Lower lobe of right lung (tissue), 2 donors: ENCODE data around the gene TGFB1. TPM values are rescaled to one million over a fixed set of nuclear protein-coding genes. Genes with fewer than 3 reads are reported as not detected.
"Not testable (repeated sequence)": the region's sequence is repeated elsewhere in the genome, so short reads cannot be mapped to it uniquely, and the experiment has no call there.

Experiments
- ATAC-seq, 2 donors: fragments of 200-7000 bp; cut with Tn5 transposase; one replicate each; pipeline ENCODE4 v1.9.1; 2020 to 2022; ENCODE audit warnings: mild to moderate bottlenecking in 2 of 2, moderate library complexity in 2 of 2
- DNase-seq: peaks from one replicate; pipeline ENCODE4 v3.0.0-alpha.2; 2020
- H3K27ac ChIP-seq: fragments of 200-600 bp; one replicate; pipeline ENCODE4 v1.8.0; 2022
- H3K27me3 ChIP-seq: fragments of 200-600 bp; one replicate; pipeline ENCODE4 v1.8.0; 2022; ENCODE audit warnings: low read depth
- H3K36me3 ChIP-seq: fragments of 200-600 bp; one replicate; pipeline ENCODE4 v1.8.0; 2022; ENCODE audit warnings: mild to moderate bottlenecking
- H3K4me1 ChIP-seq: fragments of 200-600 bp; one replicate; pipeline ENCODE4 v1.8.0; 2022
- H3K4me3 ChIP-seq: fragments of 200-600 bp; one replicate; pipeline ENCODE4 v1.8.0; 2022; ENCODE audit warnings: mild to moderate bottlenecking
- H3K9me3 ChIP-seq: fragments of 200-600 bp; one replicate; pipeline ENCODE4 v1.8.0; 2022
- intact Hi-C: fragments of 100-400 bp; cut with DNase I; formaldehyde crosslinking; loops from one replicate; pipeline ENCODE4 v1.11.0; 2022
- total RNA-seq: library from RNA; stranded (reverse); fragmentation: NEBNext Ultra II Directional; extraction: Animal tissue kit (Norgen Biotek cat#: 25700); gene quantifications from one replicate; pipeline ENCODE4 v1.2.1, GENCODE V29; 2021
- TF ChIP-seq, protein P1 (sequence below): fragments of 200-600 bp; IDR thresholded peaks from one replicate; pipeline ENCODE4 v1.8.0; 2022; ENCODE audit warnings: antibody characterized with exemption, mild to moderate bottlenecking
- donor health status: DM: no; HTN: yes; CAD: no; lungs with severe emphysema.

The TGFB1 gene
- total RNA-seq, 1 donor from 2014 or later, result 114 TPM

GRCh38 chr19:41376241-41376997 lies 22.7 kb upstream of the TGFB1 start, which contains the start of gene TMEM91:
Gene TMEM91 (plus strand): TSS chr19:41376533. CDS start chr19:41378310, 1,777 bp downstream.
- Histone ChIP-seq H3K4me1 (peaks cover 23% of the 10 kb centered on the region), H3K4me3 (peak within 1 kb of the TSS; percentile 77), H3K27me3 (no peaks in the 10 kb centered on the region), H3K27ac (peak within 1 kb of the TSS; percentile 82), H3K9me3 (no peaks in the 10 kb centered on the region), H3K36me3 (no peaks in the 10 kb centered on the region)
- ATAC-seq, result peak; percentile 82
- intact Hi-C loops, result no loop called here
- TF ChIP-seq, protein P1, sequence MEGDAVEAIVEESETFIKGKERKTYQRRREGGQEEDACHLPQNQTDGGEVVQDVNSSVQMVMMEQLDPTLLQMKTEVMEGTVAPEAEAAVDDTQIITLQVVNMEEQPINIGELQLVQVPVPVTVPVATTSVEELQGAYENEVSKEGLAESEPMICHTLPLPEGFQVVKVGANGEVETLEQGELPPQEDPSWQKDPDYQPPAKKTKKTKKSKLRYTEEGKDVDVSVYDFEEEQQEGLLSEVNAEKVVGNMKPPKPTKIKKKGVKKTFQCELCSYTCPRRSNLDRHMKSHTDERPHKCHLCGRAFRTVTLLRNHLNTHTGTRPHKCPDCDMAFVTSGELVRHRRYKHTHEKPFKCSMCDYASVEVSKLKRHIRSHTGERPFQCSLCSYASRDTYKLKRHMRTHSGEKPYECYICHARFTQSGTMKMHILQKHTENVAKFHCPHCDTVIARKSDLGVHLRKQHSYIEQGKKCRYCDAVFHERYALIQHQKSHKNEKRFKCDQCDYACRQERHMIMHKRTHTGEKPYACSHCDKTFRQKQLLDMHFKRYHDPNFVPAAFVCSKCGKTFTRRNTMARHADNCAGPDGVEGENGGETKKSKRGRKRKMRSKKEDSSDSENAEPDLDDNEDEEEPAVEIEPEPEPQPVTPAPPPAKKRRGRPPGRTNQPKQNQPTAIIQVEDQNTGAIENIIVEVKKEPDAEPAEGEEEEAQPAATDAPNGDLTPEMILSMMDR, result no peak
- DNase-seq, result peak; percentile 75

GRCh38 chr19:41373993-41374392 lies 20.3 kb upstream of the TGFB1 start:
- no peak overlapping the region for H3K27ac ChIP-seq
- intact Hi-C loops, result no loop called here
- H3K4me1 ChIP-seq, result peaks cover 23% of the 10 kb centered on the region
- H3K36me3 ChIP-seq, result no peaks in the 10 kb centered on the region
- ATAC-seq (peak; percentile 41), DNase-seq (peak; percentile 75)
- no peaks in the 10 kb centered on the region for H3K27me3 ChIP-seq
- no peaks in the 10 kb centered on the region for H3K9me3 ChIP-seq
- TF ChIP-seq, protein P1, result no peak
- no peak overlapping the region for H3K4me3 ChIP-seq

DNA sequence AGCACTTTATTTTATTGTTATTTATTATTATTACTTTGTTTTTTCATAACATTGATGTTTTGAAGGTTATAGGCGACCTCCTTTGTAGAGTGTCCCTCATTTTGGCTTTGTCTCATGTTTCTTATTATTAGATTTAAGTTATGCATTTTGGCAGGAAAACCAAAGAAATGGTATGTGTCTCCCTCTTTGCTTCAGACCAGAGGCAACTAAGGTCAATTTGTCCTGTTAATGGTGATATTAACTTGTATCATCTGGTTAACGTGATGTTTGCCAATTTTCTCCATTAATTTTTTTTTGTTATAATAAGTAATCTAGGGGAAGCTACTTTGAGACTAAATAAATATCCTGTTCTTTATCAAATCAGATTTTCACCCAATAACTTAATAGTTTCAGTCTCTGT lies 18.8 kb upstream of the TGFB1 start:
- no peak for ATAC-seq
- H3K27ac ChIP-seq, result no peak overlapping the region
- no peak for DNase-seq
- no peaks in the 10 kb centered on the region for H3K9me3 ChIP-seq
- H3K4me3 ChIP-seq, result no peak overlapping the region
- H3K4me1 ChIP-seq, result peaks cover 29% of the 10 kb centered on the region
- no peaks in the 10 kb centered on the region for H3K27me3 ChIP-seq
- intact Hi-C loops, result no loop called here
- TF ChIP-seq, protein P1, result no peak
- H3K36me3 ChIP-seq, result no peaks in the 10 kb centered on the region

DNA sequence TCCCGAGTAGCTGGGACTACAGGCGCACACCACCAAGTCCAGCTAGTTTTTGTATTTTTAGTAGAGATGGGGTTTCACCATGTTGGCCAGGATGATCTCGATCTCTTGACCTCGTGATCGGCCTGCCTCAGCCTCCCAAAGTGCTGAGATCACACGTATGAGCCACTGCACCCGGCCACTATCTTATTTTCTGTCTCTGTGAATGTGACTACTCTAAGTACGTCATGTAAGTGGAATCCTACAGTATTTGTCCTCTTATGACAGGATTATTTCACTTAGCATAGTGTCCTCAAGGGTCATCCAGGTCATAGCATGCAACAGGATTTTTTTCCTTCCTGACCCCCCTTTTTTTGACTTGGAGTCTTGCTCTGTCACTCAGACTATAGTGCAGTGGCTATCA lies 17.8 kb upstream of the TGFB1 start:
- Histone ChIP-seq H3K9me3 (no peaks in the 10 kb centered on the region), H3K27ac (no peak overlapping the region), H3K36me3 (no peaks in the 10 kb centered on the region), H3K27me3 (no peaks in the 10 kb centered on the region), H3K4me3 (no peak overlapping the region), H3K4me1 (peaks cover 31% of the 10 kb centered on the region)
- DNase-seq (no peak), ATAC-seq (no peak)
- TF ChIP-seq, protein P1, result no peak
- intact Hi-C loops, result no loop called here

DNA sequence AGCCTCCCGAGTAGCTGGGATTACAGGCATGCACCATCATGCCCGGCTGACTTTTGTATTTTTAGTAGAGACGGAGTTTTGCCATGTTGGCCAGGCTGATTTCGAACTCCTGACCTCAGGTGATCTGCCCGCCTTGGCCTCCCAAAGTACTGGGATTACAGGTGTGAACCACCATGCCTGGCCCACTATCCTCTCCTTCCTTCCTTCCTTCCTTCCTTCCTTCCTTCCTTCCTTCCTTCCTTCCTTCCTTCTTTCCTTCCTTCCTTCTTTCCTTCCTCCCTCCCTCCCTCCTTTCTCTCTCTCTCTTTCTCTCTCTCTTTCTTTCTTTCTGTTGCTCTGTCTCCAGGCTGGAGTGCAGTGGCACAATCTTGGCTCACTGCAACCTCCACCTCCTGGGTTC lies 17.4 kb upstream of the TGFB1 start:
- H3K9me3 ChIP-seq, H3K4me3 ChIP-seq, intact Hi-C loops, H3K27ac ChIP-seq, DNase-seq, ATAC-seq, H3K36me3 ChIP-seq, H3K27me3 ChIP-seq: not testable (repeated sequence)
- peaks cover 33% of the 10 kb centered on the region for H3K4me1 ChIP-seq

- Histone ChIP-seq H3K4me1 (peaks cover 37% of the 10 kb centered on the region), H3K9me3 (no peaks in the 10 kb centered on the region), H3K4me3 (no peak overlapping the region), H3K27me3 (no peaks in the 10 kb centered on the region), H3K27ac (no peak overlapping the region), H3K36me3 (no peaks in the 10 kb centered on the region)
- ATAC-seq (no peak), DNase-seq (no peak)
- intact Hi-C loops, result no loop called here
- TF ChIP-seq, protein P1, result no peak
Observed at GRCh38 chr19:41369769-41370168, 16.0 kb upstream of the TGFB1 start.
